Karpas-422 (cell line): Measurements from ENCODE around the gene ASB15. TPM values are rescaled to one million over a fixed set of nuclear protein-coding genes. Genes with fewer than 3 reads are reported as not detected.
A peak's percentile ranks its signal among the peaks of the same experiment; 100 is the strongest.

Experiments used
- DNase-seq: peaks from one replicate; pipeline ENCODE4 v3.0.0-alpha.2; 2015
- H2AFZ ChIP-seq: fragments of 200-600 bp; sonication (generic); 2 replicates; pipeline ENCODE4 v1.6.1; 2014; ENCODE audit warnings: antibody characterized with exemption, low read length, mixed read lengths
- H3K27ac ChIP-seq: fragments of 200-600 bp; sonication (generic); 2 replicates; pipeline ENCODE4 v1.5.1; 2014; ENCODE audit warnings: mild to moderate bottlenecking, low read length, moderate library complexity
- H3K27me3 ChIP-seq: fragments of 200-600 bp; sonication (generic); 2 replicates; pipeline ENCODE4 v1.6.1; 2014; ENCODE audit warnings: low read length, mixed read lengths
- H3K36me3 ChIP-seq: fragments of 200-600 bp; sonication (generic); 2 replicates; pipeline ENCODE4 v1.6.1; 2014; ENCODE audit warnings: low read length, mixed read lengths; ENCODE audit not compliant: insufficient read depth
- H3K4me1 ChIP-seq: fragments of 200-600 bp; sonication (generic); 2 replicates; pipeline ENCODE4 v1.6.1; 2014; ENCODE audit warnings: mild to moderate bottlenecking, low read length, mixed read lengths
- H3K4me2 ChIP-seq: fragments of 200-600 bp; sonication (generic); 2 replicates; pipeline ENCODE4 v1.6.1; 2014; ENCODE audit warnings: low read length, low read depth, mild to moderate bottlenecking; ENCODE audit not compliant: poor library complexity, severe bottlenecking
- H3K4me3 ChIP-seq: fragments of 200-600 bp; sonication (generic); 2 replicates; pipeline ENCODE4 v1.5.1; 2014; ENCODE audit warnings: mild to moderate bottlenecking, antibody characterized with exemption, low read length, mixed read lengths
- H3K79me2 ChIP-seq: fragments of 200-600 bp; sonication (generic); 2 replicates; pipeline ENCODE4 v1.6.1; 2014; ENCODE audit warnings: mild to moderate bottlenecking, low read length, mixed read lengths
- H3K9ac ChIP-seq: fragments of 200-600 bp; sonication (generic); 2 replicates; pipeline ENCODE4 v1.6.0; 2014; ENCODE audit warnings: low read length
- H3K9me2 ChIP-seq: fragments of 200-600 bp; sonication (generic), shearing (Covaris generic); replicated peaks from 2 replicates; pipeline ENCODE4 v1.6.0; 2014; ENCODE audit warnings: mild to moderate bottlenecking, low read length, moderate library complexity; ENCODE audit not compliant: insufficient read depth
- H3K9me3 ChIP-seq: fragments of 300-700, 200-600 bp; sonication (generic); 2 replicates; pipeline ENCODE4 v1.6.1; 2014; ENCODE audit warnings: low read length, mixed read lengths
- H4K20me1 ChIP-seq: fragments of 200-600 bp; sonication (generic); 2 replicates; pipeline ENCODE4 v1.6.1; 2014; ENCODE audit warnings: mild to moderate bottlenecking, antibody characterized with exemption, low read length, low read depth; ENCODE audit not compliant: insufficient read depth
- total RNA-seq: library from RNA; depleted of rRNA; stranded (reverse); fragments of >200 nt; shearing (Covaris generic); gene quantifications from 2 replicates; pipeline ENCODE4 v1.2.3, GENCODE V29; 2014; ENCODE audit warnings: low replicate concordance

ASB15 gene
- total RNA-seq, 1 experiment from 2014 or later = 0.04 TPM

- no peak overlapping the region for H2AFZ ChIP-seq
Measured at GRCh38 chr7:123580406-123581161, 21.0 kb upstream of the ASB15 start.

DNA sequence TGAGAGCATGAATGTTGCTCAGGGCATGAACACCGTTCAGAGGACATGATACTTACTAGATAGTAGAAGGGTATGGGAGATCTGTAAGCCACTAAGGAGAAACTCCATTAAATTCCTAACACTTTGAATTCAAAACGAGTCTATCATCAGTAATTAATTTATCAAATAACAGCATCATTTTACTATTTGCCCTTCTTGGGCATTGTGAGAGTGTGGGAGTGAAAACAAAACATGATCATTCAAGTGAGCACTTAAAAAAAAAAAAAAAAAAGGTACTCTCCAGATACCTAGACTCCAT is 20.5 kb upstream of the ASB15 start:
- DNase-seq = no peak
- Histone ChIP-seq H3K27ac (no peak overlapping the region), H3K27me3 (no peaks in the 10 kb centered on the region), H3K9ac (no peak overlapping the region), H3K9me2 (no peaks in the 10 kb centered on the region), H3K36me3 (no peaks in the 10 kb centered on the region), H3K4me3 (no peak overlapping the region), H3K79me2 (no peaks in the 10 kb centered on the region), H4K20me1 (no peaks in the 10 kb centered on the region), H2AFZ (no peak overlapping the region), H3K4me1 (no peaks in the 10 kb centered on the region; the same call in 1 of the 2 replicates), H3K9me3 (no peaks in the 10 kb centered on the region), H3K4me2 (no peak overlapping the region)

More at GRCh38 chr7:123580406-123581161, 21.0 kb upstream of the ASB15 start:
- no peaks in the 10 kb centered on the region for H3K4me1 ChIP-seq
- H3K9ac ChIP-seq = no peak overlapping the region
- H3K79me2 ChIP-seq = no peaks in the 10 kb centered on the region
- no peak overlapping the region for H3K27ac ChIP-seq
- H4K20me1 ChIP-seq = no peaks in the 10 kb centered on the region
- peak; percentile 74 for DNase-seq
- H3K4me2 ChIP-seq = no peak overlapping the region
- H3K27me3 ChIP-seq = no peaks in the 10 kb centered on the region
- no peaks in the 10 kb centered on the region for H3K36me3 ChIP-seq
- no peaks in the 10 kb centered on the region for H3K9me2 ChIP-seq
- no peak overlapping the region for H3K4me3 ChIP-seq
- no peaks in the 10 kb centered on the region for H3K9me3 ChIP-seq

- Histone ChIP-seq H3K4me3 (no peak overlapping the region), H3K36me3 (no peaks in the 10 kb centered on the region), H3K27ac (no peak overlapping the region), H3K79me2 (no peaks in the 10 kb centered on the region), H3K4me1 (no peaks in the 10 kb centered on the region; the same call in 1 of the 2 replicates), H3K9ac (no peak overlapping the region), H4K20me1 (no peaks in the 10 kb centered on the region), H2AFZ (no peak overlapping the region), H3K4me2 (no peak overlapping the region), H3K27me3 (no peaks in the 10 kb centered on the region), H3K9me2 (no peaks in the 10 kb centered on the region), H3K9me3 (no peaks in the 10 kb centered on the region)
- DNase-seq = peak; percentile 22
Measured at GRCh38 chr7:123583821-123584220, 17.8 kb upstream of the ASB15 start.

DNA sequence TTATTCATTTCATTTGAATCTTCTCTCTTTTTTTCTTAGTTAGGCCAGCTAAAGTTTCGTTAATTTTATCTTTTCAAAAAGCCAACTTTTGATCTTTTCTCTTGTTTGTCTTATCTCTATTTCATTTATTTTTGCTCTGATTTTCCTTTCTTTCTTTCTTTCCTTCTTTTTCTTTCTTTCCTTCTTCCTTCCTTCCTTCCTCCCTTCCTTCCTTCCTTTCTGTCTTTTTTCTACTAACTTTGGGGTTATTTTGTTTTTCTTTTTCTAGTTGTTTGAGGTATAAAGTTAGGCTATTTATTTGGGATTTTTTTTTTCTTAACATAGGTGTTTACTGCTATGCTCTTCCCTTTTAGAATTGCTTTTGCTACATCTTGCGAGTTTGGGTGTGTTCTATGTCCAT is 13.2 kb upstream of the ASB15 start:
- Histone ChIP-seq H3K27me3 (no peaks in the 10 kb centered on the region), H3K36me3 (no peaks in the 10 kb centered on the region), H3K9ac (no peak overlapping the region), H3K9me2 (no peaks in the 10 kb centered on the region), H3K4me1 (no peaks in the 10 kb centered on the region; the same call in 1 of the 2 replicates), H3K4me3 (no peak overlapping the region), H4K20me1 (no peaks in the 10 kb centered on the region), H2AFZ (no peak overlapping the region), H3K4me2 (no peak overlapping the region), H3K79me2 (no peaks in the 10 kb centered on the region), H3K9me3 (no peaks in the 10 kb centered on the region), H3K27ac (no peak overlapping the region)
- no peak for DNase-seq

GRCh38 chr7:123594813-123595241 is 6.8 kb upstream of the ASB15 start:
- H3K9ac ChIP-seq = no peak overlapping the region
- no peak overlapping the region for H2AFZ ChIP-seq
- H3K79me2 ChIP-seq = no peaks in the 10 kb centered on the region
- DNase-seq = no peak
- H3K9me2 ChIP-seq = no peaks in the 10 kb centered on the region
- no peak overlapping the region for H3K4me3 ChIP-seq
- H3K27me3 ChIP-seq = no peaks in the 10 kb centered on the region
- H3K4me2 ChIP-seq = no peak overlapping the region
- H3K4me1 ChIP-seq = no peaks in the 10 kb centered on the region
- H3K9me3 ChIP-seq = no peaks in the 10 kb centered on the region
- H3K27ac ChIP-seq = no peak overlapping the region
- H3K36me3 ChIP-seq = no peaks in the 10 kb centered on the region
- no peaks in the 10 kb centered on the region for H4K20me1 ChIP-seq

GRCh38 chr7:123598657-123599056 is 3.0 kb upstream of the ASB15 start:
- H3K4me1 ChIP-seq = no peaks in the 10 kb centered on the region
- H3K4me3 ChIP-seq = no peak overlapping the region
- no peak overlapping the region for H3K9ac ChIP-seq
- no peaks in the 10 kb centered on the region for H3K9me2 ChIP-seq
- no peak for DNase-seq
- no peak overlapping the region for H2AFZ ChIP-seq
- no peaks in the 10 kb centered on the region for H3K27me3 ChIP-seq
- no peaks in the 10 kb centered on the region for H3K36me3 ChIP-seq
- H4K20me1 ChIP-seq = no peaks in the 10 kb centered on the region
- no peak overlapping the region for H3K4me2 ChIP-seq
- H3K27ac ChIP-seq = no peak overlapping the region
- no peaks in the 10 kb centered on the region for H3K79me2 ChIP-seq
- H3K9me3 ChIP-seq = no peaks in the 10 kb centered on the region

DNA sequence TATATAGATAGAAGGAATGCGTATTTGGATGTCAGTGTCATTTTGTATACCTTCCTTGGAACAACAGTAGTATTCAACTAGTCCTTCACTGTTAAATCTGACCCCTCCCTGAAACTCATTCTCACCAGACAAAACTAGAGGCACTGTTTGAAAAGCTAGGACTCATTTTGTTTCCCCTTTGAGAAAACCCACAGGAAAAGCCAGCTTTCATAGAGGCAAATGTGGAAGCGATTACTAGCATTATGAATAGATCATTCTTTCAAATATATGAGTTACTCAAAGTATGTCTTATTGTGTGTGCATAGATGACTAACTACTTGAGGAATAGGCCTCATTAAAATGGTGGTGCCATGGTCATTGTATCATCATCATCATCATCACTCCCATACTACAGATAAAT is 1.9 kb upstream of the ASB15 start:
- H3K4me2 ChIP-seq = no peak overlapping the region
- no peak overlapping the region for H3K9ac ChIP-seq
- H4K20me1 ChIP-seq = no peaks in the 10 kb centered on the region
- no peaks in the 10 kb centered on the region for H3K27me3 ChIP-seq
- no peak overlapping the region for H3K4me3 ChIP-seq
- no peak overlapping the region for H2AFZ ChIP-seq
- no peak overlapping the region for H3K27ac ChIP-seq
- no peaks in the 10 kb centered on the region for H3K36me3 ChIP-seq
- H3K4me1 ChIP-seq = no peaks in the 10 kb centered on the region
- no peaks in the 10 kb centered on the region for H3K9me2 ChIP-seq
- DNase-seq = no peak
- H3K79me2 ChIP-seq = no peaks in the 10 kb centered on the region
- no peaks in the 10 kb centered on the region for H3K9me3 ChIP-seq

- H3K27ac ChIP-seq = no peak overlapping the region
- H3K27me3 ChIP-seq = no peaks in the 10 kb centered on the region
- no peaks in the 10 kb centered on the region for H3K4me1 ChIP-seq
- H3K9me3 ChIP-seq = no peaks in the 10 kb centered on the region
- no peak overlapping the region for H3K9ac ChIP-seq
- no peaks in the 10 kb centered on the region for H4K20me1 ChIP-seq
- no peak overlapping the region for H3K4me2 ChIP-seq
- no peaks in the 10 kb centered on the region for H3K79me2 ChIP-seq
- no peak overlapping the region for H3K4me3 ChIP-seq
- H3K36me3 ChIP-seq = no peaks in the 10 kb centered on the region
- DNase-seq = no peak
- no peak overlapping the region for H2AFZ ChIP-seq
- H3K9me2 ChIP-seq = no peaks in the 10 kb centered on the region
Measured at GRCh38 chr7:123600876-123601275, 745 bp upstream of the ASB15 start.
